GM13977 (cell line): ENCODE data around the gene TLX1.

ENCODE experiments used
- DNase-seq: peaks from one replicate; pipeline ENCODE4 v3.0.0; 2012; ENCODE audit warnings: low spot score
- CTCF ChIP-seq: IDR thresholded peaks from 2 replicates; pipeline ENCODE4 v1.5.1; 2012; ENCODE audit warnings: mild to moderate bottlenecking, control low read depth; ENCODE audit not compliant: insufficient read depth; ENCODE audit errors: extremely low read depth, missing control alignments
- in situ Hi-C: fragments of 300-500 bp; cut with MboI; formaldehyde crosslinking; loops from one replicate; pipeline ENCODE4 v1.12.0; 2022; ENCODE audit warnings: low sequenced_read_pairs, low pct_unique_long_range_greater_than_20kb, mixed read lengths, inconsistent platforms; ENCODE audit not compliant: unreplicated experiment

The TLX1 gene

GRCh38 chr10:101097881-101098280, 33.2 kb upstream of the TLX1 start:
- TF ChIP-seq CTCF = no peak
- no peak for DNase-seq
- in situ Hi-C loops = no loop called here

- in situ Hi-C loops = no loop called here
- no peak for DNase-seq
Observed at GRCh38 chr10:101099901-101100300, 31.2 kb upstream of the TLX1 start.

GRCh38 chr10:101101372-101101881, 29.7 kb upstream of the TLX1 start:
- DNase-seq = no peak
- in situ Hi-C loops = no loop called here
- no peak for TF ChIP-seq CTCF

More at GRCh38 chr10:101099901-101100300, 31.2 kb upstream of the TLX1 start:
- no peak for TF ChIP-seq CTCF

- in situ Hi-C loops = no loop called here
- TF ChIP-seq CTCF = no peak
- DNase-seq = no peak
Observed at GRCh38 chr10:101103430-101103829, 27.7 kb upstream of the TLX1 start.

- in situ Hi-C loops = no loop called here
- no peak for DNase-seq
- TF ChIP-seq CTCF = no peak
Observed at GRCh38 chr10:101106351-101106750, 24.7 kb upstream of the TLX1 start.

- in situ Hi-C loops = no loop called here
- TF ChIP-seq CTCF = no peak
- DNase-seq = no peak
Observed at GRCh38 chr10:101107771-101108170, 23.3 kb upstream of the TLX1 start.
